ENCODE results near the gene ANKRD34B. TPM values are rescaled to one million over a fixed set of nuclear protein-coding genes. Genes with fewer than 3 reads are reported as not detected.

The ANKRD34B gene
- total RNA-seq, 2 experiments from 2014 or later, result not detected

DNA sequence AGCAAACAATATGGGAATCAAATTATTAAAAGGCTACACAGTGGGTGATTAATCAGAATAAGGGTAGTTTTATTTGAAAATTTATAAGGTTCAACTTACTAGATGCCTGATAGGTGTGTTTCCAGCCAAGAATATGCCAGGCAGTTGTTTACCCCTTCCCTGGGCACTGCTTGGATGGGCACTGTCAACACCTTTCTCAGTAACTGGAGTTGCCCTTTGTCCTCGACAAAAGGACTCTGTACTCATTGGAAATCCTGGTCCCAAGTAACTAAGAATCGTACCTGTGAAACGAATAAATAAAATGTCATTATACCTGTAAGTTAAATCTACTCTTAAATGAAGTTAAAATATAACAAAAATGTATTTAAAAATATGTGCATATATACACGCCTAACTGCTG, 15.0 kb downstream of the ANKRD34B start:
- no peak for ATAC-seq
- CTCF ChIA-PET, result no interaction called here
- DNase-seq, result no peak
- H3K4me3 Mint-ChIP-seq, result no peak overlapping the region
- no peaks in the 10 kb centered on the region for H3K9me3 Mint-ChIP-seq (ENCODE audit: low read depth)
- H3K36me3 Mint-ChIP-seq, result no peaks in the 10 kb centered on the region
- peaks cover 37% of the 10 kb centered on the region for H3K27me3 Mint-ChIP-seq
- H3K27ac Mint-ChIP-seq, result no peak overlapping the region
- H3K4me1 Mint-ChIP-seq, result no peaks in the 10 kb centered on the region

DNA sequence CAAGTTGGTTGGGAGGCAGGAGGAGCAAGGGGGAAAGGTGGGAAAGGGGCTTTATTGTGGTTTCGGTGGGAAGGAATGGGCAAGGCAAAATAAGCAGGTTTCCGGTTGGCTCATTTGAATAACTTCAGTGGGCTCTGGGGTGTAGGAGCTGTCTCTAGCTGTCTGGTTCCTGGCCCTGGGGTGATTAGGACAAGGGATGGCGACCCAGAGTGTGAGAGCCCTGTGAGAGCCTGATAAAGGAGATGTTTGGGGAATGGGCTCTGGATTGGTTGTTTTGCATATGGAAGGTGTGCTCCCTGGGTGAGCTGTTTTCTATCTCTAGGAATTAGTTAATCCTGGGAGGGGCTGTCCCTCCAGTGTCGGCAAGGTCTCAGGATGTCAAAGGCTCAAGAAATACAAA, 15.4 kb downstream of the ANKRD34B start:
- Mint-ChIP-seq H3K4me3 (no peak overlapping the region), H3K4me1 (no peaks in the 10 kb centered on the region), H3K36me3 (no peaks in the 10 kb centered on the region), H3K9me3 (ENCODE audit: low read depth) (no peaks in the 10 kb centered on the region), H3K27me3 (peaks cover 38% of the 10 kb centered on the region), H3K27ac (no peak overlapping the region)
- DNase-seq (no peak), ATAC-seq (no peak)
- CTCF ChIA-PET, result no interaction called here

DNA sequence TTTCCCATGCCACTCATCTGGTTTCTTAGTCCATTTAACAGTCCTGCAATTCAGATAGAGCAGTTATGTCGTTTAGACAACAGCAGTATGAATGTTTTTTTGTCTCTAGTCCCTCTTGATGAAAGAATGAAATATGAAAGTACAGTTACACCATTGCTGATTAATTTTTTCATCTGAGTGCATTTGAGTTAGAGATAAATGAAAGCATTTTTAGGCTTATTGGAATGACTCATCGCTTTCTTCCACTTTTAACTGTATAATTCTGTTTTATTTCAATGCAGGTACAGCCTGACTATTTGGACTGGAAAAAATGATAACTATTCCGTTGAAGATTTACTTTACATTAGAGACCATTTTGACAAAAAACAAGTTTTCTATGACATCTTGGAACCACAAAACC, 28.7 kb downstream of the ANKRD34B start:
- no peak overlapping the region for H3K27ac Mint-ChIP-seq
- no peaks in the 10 kb centered on the region for H3K9me3 Mint-ChIP-seq (ENCODE audit: low read depth)
- ATAC-seq (no peak), DNase-seq (no peak)
- peaks cover 7% of the 10 kb centered on the region for H3K27me3 Mint-ChIP-seq
- H3K4me1 Mint-ChIP-seq, result peaks cover 3% of the 10 kb centered on the region
- CTCF ChIA-PET, result no interaction called here
- H3K4me3 Mint-ChIP-seq, result no peak overlapping the region
- H3K36me3 Mint-ChIP-seq, result no peaks in the 10 kb centered on the region

DNA sequence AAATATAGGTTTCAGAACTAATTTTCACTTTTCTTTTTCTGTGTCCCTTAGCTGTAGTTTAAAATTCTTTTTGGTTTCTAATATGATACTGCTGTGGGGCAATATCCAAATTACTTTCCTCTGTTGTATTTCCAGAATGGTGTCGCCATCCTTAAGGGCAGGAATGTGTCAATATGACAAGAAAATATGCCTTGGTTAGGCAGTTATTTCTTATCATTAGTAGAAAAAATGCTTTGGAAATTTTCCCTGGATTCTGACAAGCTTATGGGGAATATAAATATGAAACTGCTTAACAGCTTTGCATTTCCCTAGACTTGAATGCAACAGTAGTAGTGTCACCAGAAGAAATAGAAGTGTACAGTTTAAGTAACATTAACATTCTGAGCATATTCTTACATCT, 29.4 kb downstream of the ANKRD34B start:
- ATAC-seq, result no peak
- Mint-ChIP-seq H3K36me3 (no peaks in the 10 kb centered on the region), H3K9me3 (ENCODE audit: low read depth) (no peaks in the 10 kb centered on the region), H3K4me1 (peaks cover 3% of the 10 kb centered on the region), H3K27ac (no peak overlapping the region), H3K27me3 (peaks cover 9% of the 10 kb centered on the region), H3K4me3 (no peak overlapping the region)
- DNase-seq, result no peak
- CTCF ChIA-PET, result no interaction called here

DNA sequence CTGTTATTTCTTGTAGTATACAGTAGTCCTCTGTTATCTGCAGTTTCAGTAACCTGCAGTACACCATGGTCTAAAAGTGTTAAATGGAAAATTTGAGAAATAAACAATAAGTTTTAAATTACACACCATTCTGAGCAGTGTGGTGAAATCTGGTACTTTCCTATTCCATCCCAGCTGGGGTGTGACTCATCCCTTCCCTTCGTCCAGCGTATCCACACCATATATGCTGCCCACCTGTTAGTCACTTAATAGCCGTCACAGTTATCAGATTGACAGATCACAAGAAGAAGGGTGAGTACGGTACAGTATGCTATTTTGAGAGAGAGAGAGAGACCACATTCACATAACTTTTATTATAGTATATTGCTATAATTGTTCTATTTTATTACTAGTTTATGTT, 53.3 kb downstream of the ANKRD34B start:
- H3K27me3 Mint-ChIP-seq, result peaks cover 2% of the 10 kb centered on the region
- CTCF ChIA-PET, result no interaction called here
- ATAC-seq (peak; percentile 33), DNase-seq (no peak)
- H3K36me3 Mint-ChIP-seq, result no peaks in the 10 kb centered on the region
- no peaks in the 10 kb centered on the region for H3K4me1 Mint-ChIP-seq
- no peaks in the 10 kb centered on the region for H3K9me3 Mint-ChIP-seq (ENCODE audit: low read depth)
- no peak overlapping the region for H3K4me3 Mint-ChIP-seq
- no peak overlapping the region for H3K27ac Mint-ChIP-seq

DNA sequence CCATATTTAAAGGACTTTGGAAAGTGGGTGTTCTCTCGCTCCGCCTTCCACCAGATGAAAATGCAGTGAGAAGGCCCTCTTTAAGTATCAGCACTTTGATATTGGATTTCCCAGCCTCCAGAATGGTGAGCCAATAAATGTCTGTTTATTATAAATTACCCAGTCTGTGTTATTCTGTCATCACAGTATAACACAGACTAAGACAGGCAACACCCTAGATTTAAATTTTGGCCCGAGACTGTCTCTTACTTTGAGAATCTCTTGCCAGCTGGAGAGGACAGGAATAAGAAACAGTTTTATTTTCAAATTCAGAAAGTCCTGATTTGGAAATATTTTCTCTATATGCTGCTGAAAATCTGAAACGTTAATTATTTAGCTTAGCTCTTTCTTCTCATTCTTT, 60.7 kb downstream of the ANKRD34B start:
- CTCF ChIA-PET, result no interaction called here
- no peak overlapping the region for H3K27ac Mint-ChIP-seq
- H3K4me3 Mint-ChIP-seq, result no peak overlapping the region

DNA sequence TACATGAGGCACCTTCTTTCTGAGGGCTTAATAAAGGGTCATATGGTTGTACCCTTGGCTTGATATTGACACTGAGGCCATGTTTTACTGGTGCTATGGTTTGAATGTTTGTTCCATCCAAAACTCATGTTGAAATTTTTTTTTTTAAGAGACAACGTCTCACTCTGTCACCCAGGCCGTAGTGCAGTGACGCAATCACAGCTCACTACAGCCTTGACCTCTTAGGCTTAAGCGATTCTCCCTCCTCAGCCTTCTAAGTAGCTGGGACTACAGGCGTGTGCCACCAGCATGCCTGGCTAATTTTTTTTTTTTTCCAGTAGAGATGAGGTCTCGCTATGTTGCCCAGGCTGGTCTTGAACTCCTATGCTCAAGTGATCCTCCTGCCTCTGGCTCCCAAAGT, 61.2 kb downstream of the ANKRD34B start:
- Mint-ChIP-seq H3K9me3 (ENCODE audit: low read depth) (no peaks in the 10 kb centered on the region), H3K4me3 (no peak overlapping the region), H3K27me3 (no peaks in the 10 kb centered on the region), H3K36me3 (no peaks in the 10 kb centered on the region), H3K4me1 (no peaks in the 10 kb centered on the region), H3K27ac (no peak overlapping the region)
- CTCF ChIA-PET, result interaction anchor here (1.4 kb wide), 1 partner anchor 27 kb away, joined by 3 read pairs; no protein-coding TSS in a partner anchor
- ATAC-seq (no peak), DNase-seq (no peak)

More for the DNA sequence above, 60.7 kb downstream of the ANKRD34B start:
- DNase-seq (no peak), ATAC-seq (no peak)
- H3K36me3 Mint-ChIP-seq, result no peaks in the 10 kb centered on the region
- no peaks in the 10 kb centered on the region for H3K9me3 Mint-ChIP-seq (ENCODE audit: low read depth)
- no peaks in the 10 kb centered on the region for H3K27me3 Mint-ChIP-seq
- H3K4me1 Mint-ChIP-seq, result no peaks in the 10 kb centered on the region

DNA sequence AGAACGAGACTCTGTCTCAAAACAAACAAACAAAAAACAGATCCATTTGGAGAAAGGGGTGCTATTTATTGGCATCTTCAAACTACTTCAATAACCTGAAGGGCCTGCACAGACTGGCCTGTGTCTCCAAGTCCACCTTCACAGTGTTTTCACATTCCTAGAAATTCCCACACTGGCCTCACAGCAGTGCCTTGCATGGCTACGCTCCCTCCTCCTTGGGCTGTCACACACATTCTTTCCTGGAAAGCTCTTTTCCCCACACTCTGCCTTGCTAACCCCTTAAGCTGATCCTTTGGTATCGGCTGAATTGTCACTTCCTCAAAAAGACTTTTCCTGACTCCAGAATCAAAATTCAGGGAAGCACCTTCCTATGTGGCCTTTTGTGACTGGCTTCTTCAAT, 62.4 kb downstream of the ANKRD34B start:
- no peak for ATAC-seq
- H3K36me3 Mint-ChIP-seq, result no peaks in the 10 kb centered on the region
- no peak for DNase-seq
- no peaks in the 10 kb centered on the region for H3K9me3 Mint-ChIP-seq (ENCODE audit: low read depth)
- H3K27ac Mint-ChIP-seq, result no peak overlapping the region
- CTCF ChIA-PET, result interaction anchor here (1.4 kb wide), 1 partner anchor 26 kb away, joined by 3 read pairs; no protein-coding TSS in a partner anchor
- no peaks in the 10 kb centered on the region for H3K27me3 Mint-ChIP-seq
- no peaks in the 10 kb centered on the region for H3K4me1 Mint-ChIP-seq
- H3K4me3 Mint-ChIP-seq, result no peak overlapping the region

Other genes with a start within 250 kb of the ANKRD34B start
- gene ZFYVE16, start 162.2 kb downstream of the ANKRD34B start, total RNA-seq, result 10 to 100 TPM; 12.0 to 12.1 TPM
- gene FAM151B, start 82.2 kb downstream of the ANKRD34B start, total RNA-seq, result under 1 TPM in 1 of 2 experiments, not detected in 1; 0.12 TPM
- 10 to 100 TPM; 22.3 to 26.3 TPM for gene MSH3, start 84.4 kb upstream of the ANKRD34B start, total RNA-seq
- gene DHFR, start 84.7 kb upstream of the ANKRD34B start, total RNA-seq, result 10 to 100 TPM; 72.0 to 76.9 TPM

Data from activated CD8-positive, alpha-beta memory T cell treated with anti-CD3 and anti-CD28 coated beads, Interleukin-2, amount 10 ng/mL, durations not matched to agents 7 days and 5 days (primary cell).